Nephron progenitor cell (in vitro differentiated cells): Measurements from ENCODE around the gene WDCP.

ENCODE experiments used
- DNase-seq: peaks from one replicate; pipeline ENCODE4 v3.0.0; 2021
- H3K27ac Mint-ChIP-seq: 2 replicates; pipeline ENCODE4 v1.8.0; 2021; ENCODE audit warnings: mild to moderate bottlenecking, moderate library complexity, mixed read lengths
- H3K27me3 Mint-ChIP-seq: 2 replicates; pipeline ENCODE4 v1.8.0; 2021; ENCODE audit warnings: mild to moderate bottlenecking, low read depth, mixed read lengths; ENCODE audit not compliant: poor library complexity
- H3K36me3 Mint-ChIP-seq: 2 replicates; pipeline ENCODE4 v1.8.0; 2021; ENCODE audit warnings: low read depth, mixed read lengths
- H3K4me1 Mint-ChIP-seq: 2 replicates; pipeline ENCODE4 v1.8.0; 2021; ENCODE audit warnings: mixed read lengths
- H3K4me3 Mint-ChIP-seq: 2 replicates; pipeline ENCODE4 v1.8.0; 2021; ENCODE audit warnings: mild to moderate bottlenecking, moderate library complexity, mixed read lengths
- H3K9me3 Mint-ChIP-seq: 2 replicates; pipeline ENCODE4 v1.8.0; 2021; ENCODE audit warnings: mild to moderate bottlenecking, moderate library complexity, mixed read lengths
- TF ChIP-seq, protein P1 (sequence below): fragments of 200-600 bp; sonication (generic); IDR thresholded peaks from 2 replicates; pipeline ENCODE4 v1.5.0; 2021; ENCODE audit warnings: antibody characterized with exemption

The WDCP gene

DNA sequence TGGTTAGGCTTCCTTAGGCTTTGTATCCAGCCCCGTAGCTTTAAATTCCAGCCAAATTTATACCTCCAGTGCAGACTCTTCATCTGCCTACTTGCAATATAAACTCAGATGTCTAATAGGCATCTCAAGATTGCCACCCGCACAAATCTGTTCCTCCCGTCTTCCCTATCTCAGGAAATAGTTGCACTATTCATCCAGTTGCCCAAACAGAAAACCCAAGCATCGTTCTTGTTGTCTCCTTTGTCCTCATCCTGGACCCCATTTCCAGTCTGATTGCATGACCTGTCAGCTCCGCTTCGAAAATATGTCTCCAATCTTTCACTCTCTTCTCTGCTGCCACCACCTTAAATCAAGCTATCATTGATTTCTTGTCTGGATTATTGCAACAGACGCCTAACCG is 4.6 kb upstream of the WDCP start:
- Mint-ChIP-seq H3K9me3 (no peaks in the 10 kb centered on the region), H3K27ac (no peak overlapping the region), H3K27me3 (peaks cover 2% of the 10 kb centered on the region), H3K4me1 (peaks cover 7% of the 10 kb centered on the region), H3K4me3 (no peak overlapping the region), H3K36me3 (peaks cover 7% of the 10 kb centered on the region)
- no peak for DNase-seq
- TF ChIP-seq, protein P1, sequence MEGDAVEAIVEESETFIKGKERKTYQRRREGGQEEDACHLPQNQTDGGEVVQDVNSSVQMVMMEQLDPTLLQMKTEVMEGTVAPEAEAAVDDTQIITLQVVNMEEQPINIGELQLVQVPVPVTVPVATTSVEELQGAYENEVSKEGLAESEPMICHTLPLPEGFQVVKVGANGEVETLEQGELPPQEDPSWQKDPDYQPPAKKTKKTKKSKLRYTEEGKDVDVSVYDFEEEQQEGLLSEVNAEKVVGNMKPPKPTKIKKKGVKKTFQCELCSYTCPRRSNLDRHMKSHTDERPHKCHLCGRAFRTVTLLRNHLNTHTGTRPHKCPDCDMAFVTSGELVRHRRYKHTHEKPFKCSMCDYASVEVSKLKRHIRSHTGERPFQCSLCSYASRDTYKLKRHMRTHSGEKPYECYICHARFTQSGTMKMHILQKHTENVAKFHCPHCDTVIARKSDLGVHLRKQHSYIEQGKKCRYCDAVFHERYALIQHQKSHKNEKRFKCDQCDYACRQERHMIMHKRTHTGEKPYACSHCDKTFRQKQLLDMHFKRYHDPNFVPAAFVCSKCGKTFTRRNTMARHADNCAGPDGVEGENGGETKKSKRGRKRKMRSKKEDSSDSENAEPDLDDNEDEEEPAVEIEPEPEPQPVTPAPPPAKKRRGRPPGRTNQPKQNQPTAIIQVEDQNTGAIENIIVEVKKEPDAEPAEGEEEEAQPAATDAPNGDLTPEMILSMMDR: no peak

DNA sequence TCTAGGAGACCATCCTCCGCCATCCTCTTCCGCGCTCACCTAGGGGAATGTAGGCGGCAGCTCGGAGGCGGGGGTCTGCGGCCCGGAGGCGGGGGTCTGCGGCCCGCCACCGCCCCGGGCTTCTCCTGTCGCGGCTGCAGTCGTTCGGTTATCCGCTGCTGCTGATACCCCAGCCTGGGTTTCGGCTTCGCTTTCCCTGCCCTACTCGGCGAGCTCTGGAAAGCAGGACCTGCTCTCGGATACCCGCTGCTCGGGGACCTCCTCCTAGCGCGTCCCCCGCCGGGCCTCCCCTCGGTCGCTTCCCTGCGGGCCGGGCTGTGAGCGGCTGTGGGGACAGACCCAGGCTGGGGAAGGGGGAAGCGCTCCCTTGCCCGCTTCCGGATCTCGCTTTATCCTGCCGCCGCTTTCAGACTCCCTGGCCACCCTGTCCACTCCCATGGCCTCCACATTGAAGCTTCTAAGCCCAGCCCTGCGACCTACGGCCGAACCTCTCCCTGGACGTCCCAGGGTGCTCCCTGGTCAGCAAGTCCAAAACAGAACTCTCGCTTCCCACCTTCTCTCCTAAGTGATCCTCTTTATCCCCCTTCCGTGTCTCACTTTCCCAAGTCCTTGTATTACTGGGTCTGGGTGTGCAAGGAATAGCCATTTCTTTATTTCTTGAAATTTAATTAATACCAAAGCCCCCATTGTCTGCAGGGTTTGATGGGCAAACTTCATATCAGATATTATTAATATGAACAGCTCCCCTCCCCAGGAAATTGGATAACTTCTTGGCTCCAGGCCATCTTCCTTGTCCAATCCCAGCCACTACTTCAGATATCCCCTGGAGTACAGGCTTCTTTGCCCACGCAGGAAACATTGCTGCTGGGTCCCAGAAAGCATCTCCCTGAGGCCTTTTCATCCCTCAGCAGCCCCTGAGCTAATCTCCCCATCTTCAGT is 3.1 kb upstream of the WDCP start:
- no peak overlapping the region for H3K4me3 Mint-ChIP-seq
- H3K27me3 Mint-ChIP-seq: peaks cover 2% of the 10 kb centered on the region
- H3K36me3 Mint-ChIP-seq: peaks cover 1% of the 10 kb centered on the region
- DNase-seq: peak; percentile 61
- H3K4me1 Mint-ChIP-seq: peaks cover 20% of the 10 kb centered on the region
- H3K27ac Mint-ChIP-seq: no peak overlapping the region
- no peaks in the 10 kb centered on the region for H3K9me3 Mint-ChIP-seq
- TF ChIP-seq, protein P1: no peak

DNA sequence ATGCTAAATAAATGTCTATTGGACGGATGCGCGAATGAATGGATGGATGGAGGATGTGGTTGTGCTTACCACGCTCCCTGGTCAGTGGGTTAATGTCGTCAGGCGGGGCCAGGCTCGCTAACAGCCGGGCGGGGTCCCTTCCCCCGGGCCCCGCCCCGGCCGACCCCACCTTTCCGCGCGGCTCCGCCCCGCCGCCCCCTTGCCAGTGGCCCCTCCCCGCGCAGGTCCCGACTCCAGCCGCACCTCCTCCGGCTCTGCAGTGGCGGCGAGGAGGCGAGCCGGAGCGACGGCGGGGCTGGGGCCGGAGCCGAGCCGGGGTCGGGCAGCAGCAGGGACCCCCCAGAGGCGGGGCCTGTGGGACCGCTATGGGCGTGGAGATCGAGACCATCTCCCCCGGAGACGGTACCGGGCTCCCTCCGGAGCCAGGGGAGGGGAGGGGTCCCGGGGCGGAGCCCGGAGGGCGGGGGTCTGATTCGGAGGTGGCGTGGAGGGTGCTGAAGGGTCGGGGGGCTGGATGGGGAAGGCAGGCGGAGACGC is 2.4 kb upstream of the WDCP start, which contains the start of gene FKBP1B:
Gene FKBP1B (plus strand): TSS at position 257 of the 537 bp plus-strand sequence. CDS start 109 bp downstream, at position 366.
- H3K36me3 Mint-ChIP-seq: no peaks in the 10 kb centered on the region
- DNase-seq: peak; percentile 86
- peaks cover 26% of the 10 kb centered on the region for H3K4me1 Mint-ChIP-seq
- H3K27me3 Mint-ChIP-seq: peaks cover 2% of the 10 kb centered on the region
- no peak within 1 kb of the TSS for H3K27ac Mint-ChIP-seq
- H3K4me3 Mint-ChIP-seq: no peak within 1 kb of the TSS
- H3K9me3 Mint-ChIP-seq: no peaks in the 10 kb centered on the region
- TF ChIP-seq, protein P1: no peak

DNA sequence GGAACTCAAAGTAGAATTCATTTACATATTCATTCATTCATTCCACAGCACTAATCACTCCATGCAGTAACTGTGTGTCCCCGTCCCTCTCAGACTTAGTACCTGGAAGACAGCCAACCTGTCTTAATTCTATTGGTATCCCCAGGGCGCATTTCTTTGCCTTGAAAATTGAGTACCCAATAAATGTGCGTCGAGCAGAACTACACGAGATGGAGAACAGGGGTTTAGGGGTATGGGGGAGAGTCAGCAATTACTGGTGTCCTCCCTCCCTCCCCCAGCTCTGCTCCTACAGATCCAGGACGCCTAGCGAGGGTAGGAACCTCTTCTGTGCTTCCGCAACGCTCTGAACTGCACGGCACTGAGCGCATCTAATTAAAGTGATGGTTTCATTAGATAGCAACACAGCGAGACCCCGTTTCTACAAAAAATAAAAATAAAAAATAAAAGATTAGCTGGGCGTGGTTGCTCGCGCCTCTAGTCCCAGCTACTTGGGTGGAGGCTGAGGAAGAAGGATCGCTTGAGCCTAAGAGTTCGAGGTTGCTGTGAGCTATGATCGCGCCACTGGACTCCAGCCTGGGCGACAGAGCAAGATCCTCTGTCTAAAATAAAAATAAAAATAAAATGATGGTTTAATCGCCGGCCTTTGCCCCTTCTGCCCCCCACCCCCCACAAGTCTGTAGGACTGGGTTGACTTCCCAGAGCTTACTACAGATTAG is 1.7 kb upstream of the WDCP start:
- Mint-ChIP-seq H3K27me3 (peaks cover 2% of the 10 kb centered on the region), H3K4me1 (peaks cover 26% of the 10 kb centered on the region), H3K4me3 (no peak overlapping the region), H3K36me3 (peaks cover under 1% of the 10 kb centered on the region), H3K9me3 (no peaks in the 10 kb centered on the region), H3K27ac (no peak overlapping the region)
- TF ChIP-seq, protein P1: no peak
- DNase-seq: no peak

DNA sequence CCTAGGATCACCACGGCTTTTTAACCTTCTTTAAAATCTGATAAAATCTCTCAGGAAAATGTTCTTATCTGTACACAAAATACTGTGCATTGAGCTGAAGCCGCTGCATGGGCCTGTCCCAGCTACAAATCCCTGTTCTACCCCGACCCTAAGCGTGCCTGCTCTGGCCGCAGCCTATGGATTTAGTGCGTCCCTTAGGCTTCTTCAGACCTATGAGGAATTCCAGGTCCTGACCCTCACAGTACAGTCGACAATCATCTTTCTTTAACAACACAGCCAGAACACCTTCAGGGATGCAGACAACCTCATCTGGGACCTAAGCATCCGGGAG is 477 bp upstream of the WDCP start:
- peaks cover 2% of the 10 kb centered on the region for H3K27me3 Mint-ChIP-seq
- peaks cover 8% of the 10 kb centered on the region for H3K36me3 Mint-ChIP-seq
- H3K4me1 Mint-ChIP-seq: peaks cover 26% of the 10 kb centered on the region
- H3K4me3 Mint-ChIP-seq: peak overlapping the region; percentile 95
- peak overlapping the region; percentile 20 for H3K27ac Mint-ChIP-seq
- no peaks in the 10 kb centered on the region for H3K9me3 Mint-ChIP-seq
- TF ChIP-seq, protein P1: no peak
- DNase-seq: no peak
